Muscle of arm (tissue), 12 donors: ENCODE data around the gene SRGAP3. TPM values are rescaled to one million over a fixed set of nuclear protein-coding genes. Genes with fewer than 3 reads are reported as not detected.

Experiments
- DNase-seq: peaks from one replicate; pipeline ENCODE4 v3.0.0-alpha.2; 2013
- polyA plus RNA-seq, 12 donors: library from polyadenylated mRNA; unstranded; fragments of 120-200 nt; gene quantifications; one replicate each; pipeline ENCODE4 v1.2.1, GENCODE V29; 2013; ENCODE audit not compliant: insufficient read length in 12 of 12

SRGAP3 gene
- polyA plus RNA-seq, 12 donors = 15.0 to 30.1 (median 21.8) TPM; not detected in 1

GRCh38 chr3:9226326-9226725, 23.1 kb downstream of the SRGAP3 start:
- peak; percentile 72 for DNase-seq

- no peak for DNase-seq
Measured at GRCh38 chr3:9225268-9225667, 24.2 kb downstream of the SRGAP3 start.

GRCh38 chr3:9224490-9224889, 25.0 kb downstream of the SRGAP3 start:
- no peak for DNase-seq

- DNase-seq = no peak
Measured at GRCh38 chr3:9223672-9224071, 25.8 kb downstream of the SRGAP3 start.

- DNase-seq = no peak
Measured at GRCh38 chr3:9222956-9223639, 26.3 kb downstream of the SRGAP3 start.

GRCh38 chr3:9222049-9222448, 27.4 kb downstream of the SRGAP3 start:
- DNase-seq = no peak

GRCh38 chr3:9218514-9218846, 31.0 kb downstream of the SRGAP3 start:
- DNase-seq = no peak

GRCh38 chr3:9217784-9218513, 31.5 kb downstream of the SRGAP3 start:
- no peak for DNase-seq

- DNase-seq = no peak
Measured at GRCh38 chr3:9216736-9217135, 32.7 kb downstream of the SRGAP3 start.

- no peak for DNase-seq
Measured at GRCh38 chr3:9214599-9214998, 34.8 kb downstream of the SRGAP3 start.

GRCh38 chr3:9214185-9214584, 35.3 kb downstream of the SRGAP3 start:
- no peak for DNase-seq

GRCh38 chr3:9213019-9213634, 36.3 kb downstream of the SRGAP3 start:
- no peak for DNase-seq

- no peak for DNase-seq
Measured at GRCh38 chr3:9211155-9211950, 38.1 kb downstream of the SRGAP3 start.

- no peak for DNase-seq
Measured at GRCh38 chr3:9209777-9210176, 39.7 kb downstream of the SRGAP3 start.

- DNase-seq = no peak
Measured at GRCh38 chr3:9208605-9209152, 40.8 kb downstream of the SRGAP3 start.

GRCh38 chr3:9207116-9207763, 42.2 kb downstream of the SRGAP3 start:
- DNase-seq = no peak

- DNase-seq = no peak
Measured at GRCh38 chr3:9206287-9206686, 43.2 kb downstream of the SRGAP3 start.

- no peak for DNase-seq
Measured at GRCh38 chr3:9205345-9206143, 43.9 kb downstream of the SRGAP3 start.

- no peak for DNase-seq
Measured at GRCh38 chr3:9204253-9204992, 45.0 kb downstream of the SRGAP3 start.

- DNase-seq = no peak
Measured at GRCh38 chr3:9203317-9203716, 46.1 kb downstream of the SRGAP3 start.
